ENCODE results near the gene DHRS7.

GRCh38 chr14:60188696-60189095, 23.5 kb upstream of the DHRS7 start:
- TF ChIP-seq CTCF (IDR thresholded peaks at IDR 0.05) = no peak
- TF ChIP-seq POLR2A (IDR thresholded peaks at IDR 0.05) = no peak
